Stimulated activated CD4-positive, alpha-beta T cell treated with anti-CD3 and anti-CD28 coated beads, Interleukin-2, amount 100 ng/mL, for 4 hours (primary cell): ENCODE measurements around the gene LYPD6B.

Experiments used
- DNase-seq: peaks from one replicate; pipeline ENCODE4 v3.0.0-alpha.2; 2020; ENCODE audit warnings: low read depth

LYPD6B gene

DNA sequence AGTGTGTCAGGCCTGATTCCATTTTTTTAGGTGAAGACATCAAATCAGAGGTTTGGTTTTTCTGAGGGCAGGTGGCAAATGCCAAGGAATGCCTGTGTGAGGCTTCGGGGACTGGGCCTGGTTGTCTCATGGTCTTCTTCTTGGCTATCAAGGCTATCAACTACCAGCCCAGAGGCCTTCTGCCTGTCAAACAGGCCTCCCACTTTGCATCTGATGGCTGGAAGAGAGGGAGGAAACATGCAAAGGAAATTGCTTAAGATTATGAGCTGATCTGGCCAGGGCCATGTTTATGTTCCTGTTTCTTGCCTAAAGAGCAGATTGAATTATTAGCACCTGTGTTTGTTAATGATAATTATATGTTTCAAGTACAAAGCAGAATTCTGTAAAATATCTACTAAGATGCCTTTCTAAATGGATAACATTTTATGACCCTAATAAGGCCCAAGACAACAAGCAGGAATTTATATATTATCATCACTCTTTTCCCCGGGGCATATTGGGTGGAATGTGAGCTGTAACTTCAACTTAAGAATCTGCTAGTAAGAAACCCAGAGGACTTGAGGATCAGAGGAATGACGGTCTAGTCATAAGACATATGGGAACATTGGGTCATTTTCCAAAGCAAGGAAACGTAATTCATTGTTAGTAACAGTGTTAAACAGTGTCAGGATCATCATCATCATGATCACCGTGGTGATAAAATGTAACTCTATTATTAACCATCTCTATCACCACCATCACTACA lies 123.2 kb downstream of the LYPD6B start:
- DNase-seq, result no peak

DNA sequence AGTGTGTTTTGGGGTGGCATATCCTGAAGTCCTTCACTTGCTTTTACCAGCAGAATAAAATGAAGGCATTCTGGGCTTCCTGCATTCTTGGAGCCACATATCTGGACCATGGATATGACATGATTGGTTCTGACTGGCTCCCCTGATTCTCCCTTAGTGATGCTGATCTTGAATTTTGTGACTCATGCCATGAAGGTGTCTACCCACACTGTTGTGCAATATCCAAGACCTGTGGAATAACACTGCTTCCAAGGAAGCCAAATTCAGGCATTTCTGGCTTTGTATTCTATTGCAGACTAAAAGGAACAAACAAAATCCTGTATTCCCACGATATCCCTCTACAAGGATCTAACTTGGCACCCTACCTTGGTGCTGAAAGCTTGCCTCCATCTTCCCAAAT lies 125.8 kb downstream of the LYPD6B start:
- DNase-seq, result no peak

DNA sequence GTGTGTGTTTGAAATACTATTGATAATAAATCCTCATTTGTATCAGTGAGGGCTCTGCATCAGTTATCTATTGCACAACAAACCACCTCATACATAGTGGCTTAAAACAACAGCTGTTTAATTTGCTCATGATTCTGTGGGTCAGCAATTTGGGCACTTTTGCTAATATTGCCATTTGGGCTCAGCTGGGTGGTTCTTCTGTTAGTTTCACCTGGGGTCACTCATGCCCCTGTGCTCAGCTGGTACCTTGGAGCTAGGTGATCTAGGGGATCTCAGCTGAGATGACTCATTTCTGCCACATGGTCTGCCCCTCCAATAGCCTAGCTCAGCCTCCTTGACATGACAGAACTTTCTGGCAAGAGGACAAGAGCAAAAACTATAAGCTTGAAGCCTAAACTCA lies 126.3 kb downstream of the LYPD6B start:
- no peak for DNase-seq

DNA sequence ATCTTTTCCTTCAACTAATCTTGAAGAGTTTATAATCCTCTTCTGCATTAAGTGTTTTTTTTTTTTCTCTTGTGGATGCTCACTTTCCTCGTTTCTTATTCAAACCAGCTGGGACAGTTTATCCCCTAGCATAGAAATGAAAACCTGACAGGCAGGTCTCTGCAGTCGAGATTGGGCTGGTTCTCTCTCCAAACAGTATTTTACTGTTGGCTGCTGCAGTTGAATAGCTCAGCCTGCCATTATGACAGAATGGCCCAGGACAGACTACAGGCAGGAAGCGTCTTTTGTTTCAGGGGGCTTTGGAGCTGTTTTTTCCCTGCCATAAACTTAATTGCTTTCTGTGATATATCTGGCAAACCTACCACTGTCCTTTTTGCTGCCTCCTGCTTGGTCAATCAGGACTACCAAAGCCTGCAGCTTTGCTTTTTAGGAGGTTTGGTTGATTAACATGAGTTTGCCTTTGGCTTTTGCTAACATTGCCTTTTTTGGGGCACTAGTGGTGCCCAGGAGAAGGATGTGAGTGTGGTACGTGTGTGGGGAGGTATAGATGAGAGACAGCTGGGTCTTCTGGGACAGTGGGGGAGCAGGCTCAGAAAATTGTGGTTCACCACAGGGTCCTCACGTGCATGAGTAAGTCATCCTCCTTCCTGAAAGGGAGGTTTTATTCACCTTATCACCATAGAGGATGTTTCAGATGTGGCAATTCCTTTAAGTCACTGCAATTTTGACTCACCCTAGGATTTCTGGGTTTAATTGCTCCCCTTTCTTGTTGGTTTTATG lies 128.7 kb downstream of the LYPD6B start:
- DNase-seq, result no peak

DNA sequence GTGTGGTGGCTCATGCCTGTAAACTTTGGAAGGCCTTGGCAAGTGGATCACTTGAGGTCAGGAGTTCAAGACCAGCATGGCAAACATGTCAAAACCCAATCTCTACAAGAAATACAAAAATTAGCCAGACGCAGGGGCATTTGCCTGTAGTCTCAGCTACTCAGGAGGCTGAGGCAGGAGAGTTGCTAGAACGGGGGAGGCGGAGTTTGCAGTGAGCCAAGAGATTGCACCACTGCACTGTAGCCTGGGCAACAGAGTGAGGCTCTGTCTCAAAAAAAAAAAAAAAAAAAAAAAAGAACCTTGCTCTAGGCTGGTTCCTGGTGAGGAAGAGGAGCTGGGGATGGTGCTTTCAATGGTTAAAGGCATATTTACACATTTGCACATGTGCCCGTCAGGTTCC lies 129.4 kb downstream of the LYPD6B start:
- no peak for DNase-seq

DNA sequence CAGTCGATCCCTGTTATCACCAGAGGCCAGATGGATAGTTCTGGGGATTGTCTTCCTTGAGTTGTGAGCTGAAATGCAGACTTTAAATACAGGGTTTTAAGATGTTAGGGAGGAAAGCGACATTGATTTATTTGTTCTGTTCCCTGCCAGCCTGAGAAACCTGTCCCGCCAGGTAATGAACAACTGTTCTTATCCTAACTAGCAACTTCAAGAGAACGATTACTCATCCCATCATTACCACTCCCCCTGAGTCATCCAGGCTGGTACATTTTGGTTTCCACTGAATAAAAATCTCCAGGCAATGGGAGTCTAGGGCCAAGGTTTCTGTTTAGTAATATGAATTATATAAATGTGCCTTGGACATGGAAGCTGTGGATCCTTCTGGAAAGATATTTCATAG lies 131.2 kb downstream of the LYPD6B start:
- no peak for DNase-seq

DNA sequence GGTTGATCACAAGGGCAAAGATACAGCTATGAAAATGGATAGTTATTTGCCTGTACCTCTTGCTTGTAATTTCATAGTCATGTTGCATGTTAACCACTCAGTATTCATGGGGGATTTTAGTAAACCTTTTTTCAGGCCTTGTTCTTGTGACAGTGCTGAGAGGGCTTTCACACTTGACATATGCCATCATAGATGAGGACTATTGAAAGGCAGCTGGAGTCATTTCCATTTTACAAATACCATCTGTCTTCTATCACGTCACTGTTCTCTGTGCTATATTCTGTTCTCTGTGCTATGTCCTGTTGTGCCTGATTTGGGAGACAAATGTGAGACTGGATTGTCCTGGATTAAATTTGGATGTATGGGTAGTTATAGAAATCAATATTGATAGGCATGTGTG lies 131.7 kb downstream of the LYPD6B start:
- DNase-seq, result no peak

DNA sequence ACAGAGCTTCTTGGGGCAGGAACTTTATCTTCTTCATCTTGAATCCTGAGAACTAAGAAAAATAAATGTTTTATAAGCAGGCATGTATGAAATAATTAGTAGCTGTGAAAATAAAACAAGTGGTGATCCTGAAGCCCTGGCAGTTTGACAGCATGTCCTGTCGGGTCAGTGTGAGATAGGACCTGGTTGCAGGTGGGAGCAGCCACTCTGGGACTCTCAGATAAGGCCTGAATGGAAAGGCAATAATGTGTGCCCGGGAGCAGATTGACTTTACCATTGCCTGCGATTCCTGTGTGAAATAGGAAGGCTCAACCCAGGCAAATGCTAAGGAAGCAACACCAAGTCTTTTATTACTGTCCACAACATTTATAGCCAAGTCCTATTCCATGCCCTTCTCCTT lies 132.4 kb downstream of the LYPD6B start:
- no peak for DNase-seq

DNA sequence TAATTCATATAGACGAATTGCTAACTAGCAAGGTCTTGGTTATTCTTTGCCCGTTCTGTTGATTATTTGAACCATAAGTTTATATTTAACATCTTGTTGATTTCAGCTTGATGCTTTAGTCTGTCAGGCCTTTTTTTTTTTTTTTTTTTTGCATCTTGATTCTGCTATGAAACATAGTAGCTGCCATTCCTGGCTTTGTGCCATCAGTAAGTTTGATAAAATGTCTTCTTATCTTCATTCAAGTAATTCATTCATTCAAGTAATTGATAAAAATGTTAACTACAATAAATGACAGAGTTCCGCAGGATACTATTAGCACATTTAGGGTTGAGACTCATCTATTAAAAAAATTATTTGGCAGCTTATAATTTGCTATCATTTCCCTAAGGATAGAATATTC lies 134.7 kb downstream of the LYPD6B start:
- no peak for DNase-seq

DNA sequence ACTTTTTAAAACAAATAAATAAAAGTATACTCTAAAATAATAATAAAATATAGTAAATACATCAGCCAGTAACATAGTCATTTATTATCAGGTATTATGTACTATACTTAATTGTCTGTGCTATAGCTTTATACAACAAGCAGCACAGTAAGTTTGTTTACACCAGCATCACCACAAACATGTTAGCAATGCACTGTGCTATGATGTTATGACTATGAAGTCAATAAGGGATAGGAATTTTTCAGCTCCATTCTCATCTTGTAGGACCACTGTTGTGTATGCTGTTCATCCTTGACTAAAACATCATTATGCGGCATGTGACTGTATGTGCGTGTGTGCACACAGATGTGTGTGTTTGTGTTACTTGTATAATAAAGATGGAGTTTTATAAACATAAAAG lies 137.5 kb downstream of the LYPD6B start:
- DNase-seq, result no peak

DNA sequence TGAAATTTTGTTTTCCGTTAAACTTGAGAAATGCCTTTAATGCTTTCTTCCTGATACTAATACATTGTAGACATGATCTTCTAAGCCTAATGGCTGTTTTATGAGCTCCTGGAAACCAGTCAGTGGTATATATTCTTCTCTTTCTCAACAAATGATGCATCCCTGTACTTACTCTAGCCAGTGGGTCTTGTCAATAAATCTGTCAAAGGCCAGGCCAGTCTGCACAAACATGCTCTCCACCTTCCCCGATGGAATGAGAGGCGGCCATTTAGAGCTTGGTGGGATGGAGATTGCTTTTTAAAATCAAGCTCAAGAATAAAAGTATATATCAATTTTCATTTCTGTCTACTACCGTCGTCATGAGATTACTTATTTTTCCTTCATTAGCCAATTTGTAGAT lies 140.1 kb downstream of the LYPD6B start:
- no peak for DNase-seq

DNA sequence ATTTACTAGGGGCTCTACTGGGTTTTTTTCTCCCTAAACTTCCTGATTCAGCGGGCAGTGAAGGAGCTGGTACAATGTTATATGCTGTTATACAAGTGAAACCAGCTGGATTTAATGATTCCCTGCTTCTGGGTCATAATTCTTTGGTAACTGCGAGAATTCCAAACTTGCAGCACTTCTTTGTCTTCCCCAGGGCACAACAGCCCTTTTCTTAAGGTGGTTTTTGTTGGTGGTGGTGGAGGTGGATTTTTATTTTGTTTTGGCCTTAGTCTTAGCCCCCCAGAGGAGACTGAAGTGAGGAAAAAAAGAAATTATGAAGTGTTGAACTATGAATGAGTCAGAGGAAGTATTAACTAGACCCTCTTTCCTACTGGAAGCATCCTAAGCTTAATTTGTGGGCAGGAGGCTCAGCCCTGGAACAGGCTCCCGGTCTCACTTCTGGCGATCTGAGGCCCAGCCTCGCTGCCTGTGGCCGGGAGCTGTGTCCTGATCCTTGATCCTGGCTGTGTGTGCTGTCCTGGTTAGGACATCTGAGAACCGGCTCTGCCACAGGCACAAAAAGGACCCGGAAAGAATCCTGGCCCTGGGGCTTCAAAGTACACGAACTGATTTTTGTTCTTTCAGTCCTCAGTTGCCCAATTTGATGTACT lies 141.9 kb downstream of the LYPD6B start:
- no peak for DNase-seq

DNA sequence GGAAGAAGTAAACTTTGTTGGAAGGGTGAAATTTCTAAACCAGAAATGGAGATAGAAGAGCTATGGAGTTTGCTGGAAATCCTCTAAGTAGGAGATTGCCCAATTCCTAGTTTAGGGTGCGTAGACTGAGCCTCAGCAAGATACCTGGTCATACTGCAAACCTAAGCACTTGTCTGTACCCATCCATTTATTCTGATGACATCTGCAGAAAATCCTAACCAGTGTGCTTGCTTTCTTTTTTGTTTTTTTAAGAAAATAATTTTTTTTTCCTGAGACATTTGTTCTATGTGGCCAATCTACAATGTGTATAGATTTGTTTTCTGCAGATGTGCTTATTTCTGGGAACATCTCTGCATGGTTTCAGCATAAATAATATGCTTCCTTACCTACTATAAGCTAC lies 144.7 kb downstream of the LYPD6B start:
- DNase-seq, result no peak

DNA sequence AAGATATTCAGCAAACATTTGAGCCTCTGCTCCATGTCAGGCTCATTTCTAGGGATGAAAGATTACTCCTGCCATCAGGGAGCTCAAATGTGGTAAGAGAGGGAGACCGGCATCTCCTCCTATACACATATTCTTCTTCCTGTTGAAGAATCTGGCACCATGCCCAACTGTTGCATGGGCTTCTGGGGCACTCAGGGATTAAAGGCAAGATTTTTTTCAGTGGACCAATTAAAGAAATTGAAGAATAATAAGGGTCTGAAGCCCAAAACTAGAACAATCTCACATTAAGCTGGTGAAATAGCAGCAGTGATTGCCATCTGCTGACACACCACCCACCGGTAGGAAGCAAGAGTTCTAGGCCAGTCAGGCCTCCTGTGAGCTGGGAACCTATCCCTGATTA lies 146.5 kb downstream of the LYPD6B start:
- DNase-seq, result no peak

DNA sequence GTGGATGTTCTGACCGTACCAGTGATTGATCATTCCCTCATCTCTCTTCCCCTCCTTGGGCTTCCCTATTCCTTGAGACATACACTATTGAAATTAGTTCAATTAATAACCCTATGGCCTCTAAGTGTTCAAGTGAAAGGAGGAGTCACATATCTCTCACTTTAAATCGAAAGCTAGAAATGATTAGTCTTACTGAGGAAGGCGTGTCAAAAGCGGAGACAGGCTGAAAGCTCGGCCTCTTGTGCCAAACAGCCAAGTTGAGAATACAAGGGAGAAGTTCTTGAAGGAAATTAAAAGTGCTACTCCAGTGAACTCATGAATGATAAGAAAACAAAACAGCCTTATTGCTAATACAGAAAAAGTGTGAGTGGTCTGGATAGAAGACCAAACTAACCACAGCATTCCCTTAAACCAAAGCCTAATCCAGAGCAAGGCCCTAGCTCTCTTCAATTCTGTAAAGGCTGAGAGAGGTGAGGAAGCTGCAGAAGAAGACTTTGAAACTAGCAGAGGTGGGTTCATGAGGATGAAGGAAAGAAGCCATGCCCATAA lies 147.5 kb downstream of the LYPD6B start:
- no peak for DNase-seq

DNA sequence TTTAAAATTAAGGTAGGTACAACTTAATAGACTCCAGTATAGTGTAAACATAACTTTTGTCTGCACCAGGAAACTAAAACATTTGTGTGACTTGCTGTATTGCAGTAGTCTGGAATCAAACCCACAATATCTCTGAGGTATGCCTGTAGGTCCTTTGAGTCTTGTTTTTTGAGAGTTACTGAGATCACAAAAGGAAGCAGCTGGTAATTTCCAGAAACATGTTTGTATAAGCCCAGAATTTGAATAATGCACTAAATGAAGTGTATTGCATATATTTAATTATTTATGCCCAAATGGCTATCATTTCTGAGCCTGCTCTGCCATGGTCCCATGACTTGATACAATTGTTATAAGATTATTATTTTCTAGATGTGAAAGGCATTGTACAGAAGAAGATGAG lies 148.6 kb downstream of the LYPD6B start:
- no peak for DNase-seq

DNA sequence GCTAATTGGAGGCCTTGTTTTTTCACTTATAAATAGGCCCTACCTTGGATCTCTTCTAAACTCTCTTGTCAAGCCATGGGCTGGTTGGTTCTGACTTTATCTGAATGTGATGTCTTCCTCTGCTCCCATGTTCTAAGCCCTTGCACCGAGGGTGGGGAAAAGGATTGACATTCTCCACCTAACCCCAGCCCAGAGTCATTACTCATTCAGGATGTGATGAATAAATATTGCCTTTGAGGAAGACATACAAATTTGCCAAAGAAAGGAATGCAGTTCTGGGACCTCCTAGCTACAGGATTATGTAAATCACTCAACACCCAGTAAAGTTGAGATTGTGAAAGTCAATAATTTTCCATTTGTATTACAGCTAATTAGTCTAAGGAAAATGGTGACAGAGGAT lies 149.8 kb downstream of the LYPD6B start:
- DNase-seq, result no peak

DNA sequence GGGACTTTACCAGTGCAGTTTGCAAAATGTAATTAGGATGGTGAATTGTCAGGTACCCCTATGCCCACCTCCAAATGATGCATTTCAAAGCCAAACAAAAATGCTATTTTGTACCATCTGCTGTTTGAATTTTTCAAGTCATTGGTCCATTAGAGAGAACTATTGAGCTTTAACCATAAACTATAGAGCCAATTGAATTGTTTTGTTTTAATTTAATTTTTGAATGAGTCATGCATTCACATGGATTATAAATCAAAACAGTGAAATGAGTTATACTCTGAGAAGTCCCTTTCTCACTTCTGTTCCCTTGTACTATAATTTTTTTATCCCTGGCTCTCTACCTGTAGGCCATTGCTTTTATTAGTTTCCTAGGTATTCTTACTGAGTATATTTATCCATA lies 151.3 kb downstream of the LYPD6B start:
- no peak for DNase-seq

DNA sequence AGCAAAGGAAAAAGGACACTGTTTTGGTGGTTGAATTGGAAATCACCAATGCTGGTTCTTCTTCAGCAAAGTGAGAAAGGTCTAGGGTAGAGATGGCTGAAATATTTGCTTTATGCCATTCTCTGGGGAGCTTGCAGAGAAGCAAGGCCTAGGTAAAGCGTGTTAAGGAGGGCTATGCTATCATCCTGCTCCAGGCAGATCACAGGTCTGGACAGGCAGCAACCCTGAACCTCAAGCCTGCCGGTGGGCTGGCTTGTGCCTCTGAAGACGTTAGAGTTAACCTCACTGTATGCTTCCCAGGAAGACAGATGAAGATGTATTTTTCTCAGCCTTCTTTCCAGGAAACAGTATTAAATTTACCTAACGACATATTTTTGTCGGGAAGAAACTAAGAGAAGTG lies 153.4 kb downstream of the LYPD6B start:
- DNase-seq, result no peak

DNA sequence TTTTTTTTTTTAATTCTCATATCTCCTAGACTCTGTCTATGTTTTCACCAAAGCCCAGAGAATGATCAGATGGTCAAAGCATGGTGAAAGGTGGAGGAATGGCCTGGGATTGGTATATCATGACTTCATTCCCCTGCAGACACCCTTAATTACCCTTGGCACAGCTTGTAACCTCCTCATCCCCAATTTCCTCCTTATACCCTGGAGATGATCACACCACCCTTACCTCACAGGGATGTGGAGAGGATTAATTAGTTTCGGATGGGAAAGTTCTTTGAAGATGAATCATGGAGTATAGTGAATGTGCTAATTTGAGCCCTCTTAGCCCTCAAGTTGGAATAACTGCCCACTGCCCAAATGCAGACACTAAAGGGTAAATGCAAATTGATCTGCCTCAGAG lies 153.9 kb downstream of the LYPD6B start:
- no peak for DNase-seq

DNA sequence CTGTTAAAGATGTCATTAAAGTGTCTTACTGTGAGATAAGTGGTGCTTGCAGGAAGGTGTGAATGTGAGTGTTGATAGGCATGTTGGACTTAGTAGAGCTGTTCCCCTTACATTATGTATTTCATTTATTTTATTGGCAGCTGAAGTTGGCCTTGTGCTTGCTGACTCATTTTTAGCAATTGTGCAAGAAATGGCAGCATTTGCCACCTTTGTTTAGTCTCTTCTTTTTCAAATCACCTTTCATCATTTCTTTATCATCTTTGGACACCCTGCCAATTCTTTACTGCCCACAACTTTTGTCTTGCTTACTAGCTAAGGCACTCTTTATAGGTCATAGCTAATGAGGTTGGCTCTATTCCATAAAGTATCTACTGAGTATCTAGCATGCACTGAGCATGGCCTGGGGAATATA lies 161.6 kb downstream of the LYPD6B start:
- no peak for DNase-seq

DNA sequence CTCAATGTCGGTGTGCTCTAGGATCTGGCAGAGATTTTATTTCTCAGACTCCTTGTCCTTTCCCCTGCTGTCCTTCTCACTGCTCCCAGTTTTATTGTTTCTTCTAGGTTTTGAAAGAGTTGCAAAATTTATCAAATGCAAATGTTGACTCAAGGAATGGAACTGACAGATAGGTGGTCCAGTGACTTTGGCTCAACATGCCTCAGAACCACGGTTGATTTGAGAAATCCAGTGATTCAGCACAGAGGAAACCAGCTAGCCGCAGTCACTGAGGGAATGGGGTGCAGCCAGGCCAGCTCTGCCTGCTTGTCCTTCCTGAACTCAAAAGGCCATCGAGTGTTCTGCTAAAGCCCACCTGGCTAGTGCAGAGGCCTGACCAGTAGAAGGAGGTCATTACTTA lies 166.2 kb downstream of the LYPD6B start:
- no peak for DNase-seq

DNA sequence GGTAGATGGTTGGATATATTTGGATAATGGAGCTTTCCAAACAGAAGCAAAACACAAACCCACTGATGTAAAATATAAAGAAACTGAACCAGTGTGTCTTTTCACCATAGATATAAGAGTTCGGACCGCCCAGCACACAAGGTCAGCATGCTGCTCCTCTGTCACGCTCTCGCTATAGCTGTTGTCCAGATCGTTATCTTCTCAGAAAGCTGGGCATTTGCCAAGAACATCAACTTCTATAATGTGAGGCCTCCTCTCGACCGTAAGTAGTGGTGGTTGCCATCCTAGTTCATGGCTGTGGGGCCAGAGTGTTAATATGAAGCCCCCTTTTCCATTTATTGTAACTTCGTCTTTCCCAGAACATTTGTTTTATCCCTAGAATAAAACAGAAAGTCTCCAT lies 166.6 kb downstream of the LYPD6B start:
- DNase-seq, result no peak
